Activated T-helper 17 cell treated with anti-CD3 and anti-CD28 coated beads, Interleukin-2, amount 50 U/mL, for 72 hours (primary cell): ENCODE measurements around the gene USP24. TPM values are rescaled to one million over a fixed set of nuclear protein-coding genes. Genes with fewer than 3 reads are reported as not detected.
"Not testable (repeated sequence)": the region's sequence is repeated elsewhere in the genome, so short reads cannot be mapped to it uniquely, and the experiment has no call there.

Experiments used
- ATAC-seq: fragments of 150-1000 bp; cut with Tn5 transposase; replicated peaks from 2 replicates; pipeline ENCODE4 v1.10.0; 2021; ENCODE audit warnings: mild to moderate bottlenecking, moderate library complexity
- H3K27ac Mint-ChIP-seq: one replicate; pipeline ENCODE4 v1.8.0; 2022; ENCODE audit warnings: mixed read lengths
- H3K27me3 Mint-ChIP-seq: one replicate; pipeline ENCODE4 v1.8.0; 2022; ENCODE audit warnings: mixed read lengths
- H3K36me3 Mint-ChIP-seq: one replicate; pipeline ENCODE4 v1.8.0; 2022; ENCODE audit warnings: low read depth, mild to moderate bottlenecking, mixed read lengths
- H3K4me1 Mint-ChIP-seq: one replicate; pipeline ENCODE4 v1.8.0; 2022; ENCODE audit warnings: mixed read lengths
- H3K4me3 Mint-ChIP-seq: one replicate; pipeline ENCODE4 v1.8.0; 2022; ENCODE audit warnings: mild to moderate bottlenecking, mixed read lengths
- H3K9me3 Mint-ChIP-seq: one replicate; pipeline ENCODE4 v1.8.0; 2022; ENCODE audit warnings: mixed read lengths
- total RNA-seq, 2 donors: library from RNA; stranded (reverse); gene quantifications; one replicate each; pipeline ENCODE4 v1.2.3, GENCODE V29; 2022

The USP24 gene
- total RNA-seq, 2 donors from 2014 or later = 40.8 to 41.6 TPM

- no peak overlapping the region for H3K27ac Mint-ChIP-seq
- no peak for ATAC-seq
- peaks cover 14% of the 10 kb centered on the region for H3K4me1 Mint-ChIP-seq
- H3K36me3 Mint-ChIP-seq = peaks cover 99% of the 10 kb centered on the region
- H3K4me3 Mint-ChIP-seq = no peak overlapping the region
- H3K27me3 Mint-ChIP-seq = no peaks in the 10 kb centered on the region
- no peaks in the 10 kb centered on the region for H3K9me3 Mint-ChIP-seq
Measured at GRCh38 chr1:55118651-55119329, 96.4 kb downstream of the USP24 start.

GRCh38 chr1:55117941-55118340 lies 97.2 kb downstream of the USP24 start:
- Mint-ChIP-seq H3K9me3 (no peaks in the 10 kb centered on the region), H3K4me1 (peaks cover 14% of the 10 kb centered on the region), H3K27me3 (no peaks in the 10 kb centered on the region), H3K4me3 (no peak overlapping the region), H3K36me3 (peaks cover 99% of the 10 kb centered on the region), H3K27ac (no peak overlapping the region)
- no peak for ATAC-seq

GRCh38 chr1:55109005-55109404 lies 106.2 kb downstream of the USP24 start:
- H3K4me3 Mint-ChIP-seq, ATAC-seq, H3K27me3 Mint-ChIP-seq, H3K27ac Mint-ChIP-seq, H3K9me3 Mint-ChIP-seq, H3K4me1 Mint-ChIP-seq: not testable (repeated sequence)
- H3K36me3 Mint-ChIP-seq = peaks cover 96% of the 10 kb centered on the region

- Mint-ChIP-seq H3K4me3 (no peak overlapping the region), H3K36me3 (peaks cover 96% of the 10 kb centered on the region), H3K27me3 (no peaks in the 10 kb centered on the region), H3K4me1 (peaks cover 6% of the 10 kb centered on the region), H3K27ac (no peak overlapping the region), H3K9me3 (no peaks in the 10 kb centered on the region)
- no peak for ATAC-seq
Measured at GRCh38 chr1:55107101-55107500, 108.1 kb downstream of the USP24 start.

GRCh38 chr1:55103891-55104290 lies 111.3 kb downstream of the USP24 start:
- Mint-ChIP-seq H3K27me3 (no peaks in the 10 kb centered on the region), H3K4me1 (peaks cover 6% of the 10 kb centered on the region), H3K4me3 (no peak overlapping the region), H3K27ac (peak overlapping the region; percentile 72), H3K36me3 (peaks cover 98% of the 10 kb centered on the region), H3K9me3 (no peaks in the 10 kb centered on the region)
- ATAC-seq = peak; percentile 21

- Mint-ChIP-seq H3K4me3 (no peak overlapping the region), H3K4me1 (no peaks in the 10 kb centered on the region), H3K9me3 (no peaks in the 10 kb centered on the region), H3K36me3 (peaks cover 98% of the 10 kb centered on the region), H3K27ac (peak overlapping the region; percentile 32), H3K27me3 (no peaks in the 10 kb centered on the region)
- ATAC-seq = no peak
Measured at GRCh38 chr1:55095095-55095494, 120.1 kb downstream of the USP24 start.

GRCh38 chr1:55092475-55092874 lies 122.7 kb downstream of the USP24 start:
- Mint-ChIP-seq H3K4me1 (peaks cover 6% of the 10 kb centered on the region), H3K4me3 (no peak overlapping the region), H3K27ac (no peak overlapping the region), H3K36me3 (peaks cover 98% of the 10 kb centered on the region), H3K9me3 (no peaks in the 10 kb centered on the region), H3K27me3 (no peaks in the 10 kb centered on the region)
- ATAC-seq = no peak

GRCh38 chr1:55089683-55090082 lies 125.5 kb downstream of the USP24 start:
- ATAC-seq = no peak
- Mint-ChIP-seq H3K27ac (no peak overlapping the region), H3K4me3 (no peak overlapping the region), H3K36me3 (peaks cover 93% of the 10 kb centered on the region), H3K4me1 (peaks cover 6% of the 10 kb centered on the region), H3K9me3 (no peaks in the 10 kb centered on the region), H3K27me3 (no peaks in the 10 kb centered on the region)

DNA sequence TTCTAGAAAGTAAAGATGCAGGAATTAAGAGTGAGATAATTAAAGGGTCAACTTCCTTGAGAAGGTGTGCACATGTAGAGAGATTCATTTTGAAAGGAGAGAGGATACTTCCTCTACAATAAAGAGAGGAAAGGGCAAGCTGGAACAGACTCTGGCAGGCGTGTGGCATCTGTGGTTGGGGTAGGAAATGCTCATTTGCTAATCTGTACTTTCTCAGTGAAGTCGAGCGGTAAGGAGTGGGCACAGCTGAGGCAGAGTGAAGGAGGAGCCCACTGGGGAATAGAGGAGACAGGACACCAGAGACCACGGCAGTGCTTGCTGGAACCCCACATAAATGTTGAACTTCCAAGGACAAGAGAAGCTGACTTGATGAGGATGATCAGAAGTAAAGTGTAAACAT lies 126.8 kb downstream of the USP24 start:
- no peaks in the 10 kb centered on the region for H3K27me3 Mint-ChIP-seq
- peak overlapping the region; percentile 37 for H3K27ac Mint-ChIP-seq
- ATAC-seq = no peak
- peaks cover 6% of the 10 kb centered on the region for H3K4me1 Mint-ChIP-seq
- H3K36me3 Mint-ChIP-seq = peaks cover 93% of the 10 kb centered on the region
- no peaks in the 10 kb centered on the region for H3K9me3 Mint-ChIP-seq
- no peak overlapping the region for H3K4me3 Mint-ChIP-seq

GRCh38 chr1:55087439-55087838 lies 127.7 kb downstream of the USP24 start:
- peak overlapping the region; percentile 37 for H3K27ac Mint-ChIP-seq
- H3K27me3 Mint-ChIP-seq = no peaks in the 10 kb centered on the region
- H3K4me3 Mint-ChIP-seq = no peak overlapping the region
- H3K36me3 Mint-ChIP-seq = peaks cover 95% of the 10 kb centered on the region
- no peaks in the 10 kb centered on the region for H3K9me3 Mint-ChIP-seq
- ATAC-seq = no peak
- peaks cover 6% of the 10 kb centered on the region for H3K4me1 Mint-ChIP-seq

GRCh38 chr1:55084257-55084656 lies 130.9 kb downstream of the USP24 start:
- no peaks in the 10 kb centered on the region for H3K27me3 Mint-ChIP-seq
- H3K36me3 Mint-ChIP-seq = peaks cover 95% of the 10 kb centered on the region
- H3K27ac Mint-ChIP-seq = peak overlapping the region; percentile 70
- no peak for ATAC-seq
- no peaks in the 10 kb centered on the region for H3K9me3 Mint-ChIP-seq
- H3K4me3 Mint-ChIP-seq = no peak overlapping the region
- H3K4me1 Mint-ChIP-seq = peaks cover 6% of the 10 kb centered on the region

GRCh38 chr1:55081905-55082296 lies 133.3 kb downstream of the USP24 start:
- H3K27ac Mint-ChIP-seq = peak overlapping the region; percentile 34
- H3K27me3 Mint-ChIP-seq = no peaks in the 10 kb centered on the region

GRCh38 chr1:55081188-55081904 lies 133.8 kb downstream of the USP24 start:
- Mint-ChIP-seq H3K9me3 (no peaks in the 10 kb centered on the region), H3K36me3 (peaks cover 100% of the 10 kb centered on the region), H3K4me3 (no peak overlapping the region), H3K4me1 (no peaks in the 10 kb centered on the region), H3K27me3 (no peaks in the 10 kb centered on the region), H3K27ac (peak overlapping the region; percentile 34)
- no peak for ATAC-seq

More at GRCh38 chr1:55081905-55082296, 133.3 kb downstream of the USP24 start:
- no peaks in the 10 kb centered on the region for H3K4me1 Mint-ChIP-seq
- no peaks in the 10 kb centered on the region for H3K9me3 Mint-ChIP-seq
- H3K36me3 Mint-ChIP-seq = peaks cover 98% of the 10 kb centered on the region
- no peak overlapping the region for H3K4me3 Mint-ChIP-seq
- ATAC-seq = no peak

DNA sequence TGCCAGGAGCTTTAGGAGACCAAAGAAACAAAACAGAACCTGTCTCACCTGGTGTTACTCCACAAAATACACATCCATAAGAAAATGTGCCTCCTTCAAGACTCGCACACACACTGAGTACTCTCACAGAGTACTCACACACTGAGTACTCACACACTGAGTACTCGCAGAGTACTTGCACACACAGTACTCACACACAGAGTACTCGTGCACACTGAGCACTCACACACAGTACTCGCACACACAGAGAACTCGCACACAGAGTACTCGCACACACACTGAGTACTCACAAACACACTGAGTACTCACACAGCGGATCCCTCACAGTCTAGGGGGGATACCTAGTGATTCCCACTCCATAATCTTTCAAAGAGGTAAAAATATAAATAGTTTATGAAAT lies 135.5 kb downstream of the USP24 start:
- Mint-ChIP-seq H3K4me3 (no peak overlapping the region), H3K36me3 (peaks cover 100% of the 10 kb centered on the region), H3K27ac (no peak overlapping the region), H3K4me1 (no peaks in the 10 kb centered on the region), H3K9me3 (no peaks in the 10 kb centered on the region), H3K27me3 (no peaks in the 10 kb centered on the region)
- no peak for ATAC-seq

DNA sequence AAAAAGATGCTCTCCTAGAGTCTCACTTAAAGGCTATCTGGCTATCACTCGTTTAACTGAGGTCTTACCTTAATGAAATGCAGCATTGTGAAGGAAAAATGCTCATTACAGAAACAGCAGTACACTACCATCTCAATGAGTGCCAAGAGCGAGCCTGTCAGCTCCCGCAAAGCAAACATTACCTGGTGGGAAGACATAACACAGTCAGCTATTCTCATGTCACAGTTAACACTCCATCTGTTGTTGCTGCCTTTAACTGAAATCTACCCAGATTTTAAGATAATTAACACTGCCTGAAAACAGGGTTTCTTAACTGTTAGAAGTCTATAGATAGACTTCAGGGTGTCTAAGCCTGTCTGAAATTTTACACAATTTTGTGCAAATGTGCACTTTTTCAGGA lies 136.7 kb downstream of the USP24 start:
- no peak for ATAC-seq
- Mint-ChIP-seq H3K4me3 (no peak overlapping the region), H3K27me3 (no peaks in the 10 kb centered on the region), H3K27ac (no peak overlapping the region), H3K9me3 (no peaks in the 10 kb centered on the region), H3K36me3 (peaks cover 100% of the 10 kb centered on the region), H3K4me1 (peaks cover 4% of the 10 kb centered on the region)
